Measurements from ENCODE around the gene ERICH4.
A peak's percentile ranks its signal among the peaks of the same experiment; 100 is the strongest.

The ERICH4 gene

DNA sequence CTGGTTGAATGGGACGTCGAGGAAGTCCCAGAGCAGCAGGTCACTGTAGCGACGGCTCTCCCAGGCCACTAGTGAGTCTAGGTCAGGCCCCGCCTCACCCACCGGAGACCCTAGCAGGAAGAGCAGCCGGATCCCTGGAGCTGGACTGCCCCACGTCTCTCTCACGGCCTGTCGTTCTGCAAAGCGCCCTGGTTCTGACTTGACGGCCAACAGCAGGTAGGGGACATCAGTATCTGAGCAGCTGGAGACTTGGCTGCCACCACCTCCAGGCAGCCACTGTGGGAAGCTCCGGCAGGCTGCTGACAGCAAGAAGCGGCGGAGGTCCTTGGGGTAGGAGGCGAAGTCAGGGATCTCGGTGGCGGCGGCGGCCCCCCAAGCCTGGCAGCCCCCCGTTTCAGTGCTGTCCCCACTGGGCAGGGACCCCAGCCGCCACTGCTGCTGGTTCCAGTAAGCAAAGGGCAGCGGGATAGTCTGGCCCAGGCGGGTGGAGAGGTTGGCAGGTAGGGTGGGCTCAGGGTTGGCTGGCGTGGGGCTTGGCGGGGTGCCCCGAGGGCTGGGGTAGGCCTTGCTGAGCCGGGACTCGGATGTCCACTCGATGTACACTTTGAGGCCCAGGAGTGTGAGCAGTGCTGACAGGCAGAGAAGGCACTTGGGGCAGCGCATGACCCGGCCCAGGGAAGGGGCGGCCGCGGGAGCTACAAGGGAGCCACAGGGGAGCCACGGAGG lies 16.7 kb upstream of the ERICH4 start:
- Histone ChIP-seq H3K27me3 (ENCODE audit: control insufficient read depth, low read length) (no peaks in the 10 kb centered on the region), H3K79me2 (ENCODE audit: control insufficient read depth, low read length) (no peaks in the 10 kb centered on the region), H3K9me2 (replicated peaks; ENCODE audit: control insufficient read depth, low read length) (no peaks in the 10 kb centered on the region), H3K4me3 (ENCODE audit: low read length) (no peak overlapping the region), H3K27ac (ENCODE audit: low read depth, low read length) (no peak overlapping the region), H3K36me3 (ENCODE audit: control insufficient read depth, low read length) (peaks cover 12% of the 10 kb centered on the region; the same call in 1 of the 2 replicates), H3F3A (ENCODE audit: control insufficient read depth, insufficient read depth) (no peaks in the 10 kb centered on the region), H3K9me3 (ENCODE audit: control insufficient read depth, insufficient read depth, low read length) (no peaks in the 10 kb centered on the region), H4K20me1 (ENCODE audit: control insufficient read depth, insufficient read depth, low read depth, low read length) (no peaks in the 10 kb centered on the region), H3K4me1 (ENCODE audit: control insufficient read depth, low read length) (peaks cover 17% of the 10 kb centered on the region), H3K4me2 (ENCODE audit: low read length) (no peak overlapping the region)
- no peak for TF ChIP-seq EZH2phosphoT487 (IDR thresholded peaks at IDR 0.05; ENCODE audit: borderline replicate concordance, low read length)
- TF ChIP-seq, protein P1, sequence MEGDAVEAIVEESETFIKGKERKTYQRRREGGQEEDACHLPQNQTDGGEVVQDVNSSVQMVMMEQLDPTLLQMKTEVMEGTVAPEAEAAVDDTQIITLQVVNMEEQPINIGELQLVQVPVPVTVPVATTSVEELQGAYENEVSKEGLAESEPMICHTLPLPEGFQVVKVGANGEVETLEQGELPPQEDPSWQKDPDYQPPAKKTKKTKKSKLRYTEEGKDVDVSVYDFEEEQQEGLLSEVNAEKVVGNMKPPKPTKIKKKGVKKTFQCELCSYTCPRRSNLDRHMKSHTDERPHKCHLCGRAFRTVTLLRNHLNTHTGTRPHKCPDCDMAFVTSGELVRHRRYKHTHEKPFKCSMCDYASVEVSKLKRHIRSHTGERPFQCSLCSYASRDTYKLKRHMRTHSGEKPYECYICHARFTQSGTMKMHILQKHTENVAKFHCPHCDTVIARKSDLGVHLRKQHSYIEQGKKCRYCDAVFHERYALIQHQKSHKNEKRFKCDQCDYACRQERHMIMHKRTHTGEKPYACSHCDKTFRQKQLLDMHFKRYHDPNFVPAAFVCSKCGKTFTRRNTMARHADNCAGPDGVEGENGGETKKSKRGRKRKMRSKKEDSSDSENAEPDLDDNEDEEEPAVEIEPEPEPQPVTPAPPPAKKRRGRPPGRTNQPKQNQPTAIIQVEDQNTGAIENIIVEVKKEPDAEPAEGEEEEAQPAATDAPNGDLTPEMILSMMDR (IDR thresholded peaks at IDR 0.05; ENCODE audit: low read depth, low read length, poor library complexity, severe bottlenecking) = no peak

DNA sequence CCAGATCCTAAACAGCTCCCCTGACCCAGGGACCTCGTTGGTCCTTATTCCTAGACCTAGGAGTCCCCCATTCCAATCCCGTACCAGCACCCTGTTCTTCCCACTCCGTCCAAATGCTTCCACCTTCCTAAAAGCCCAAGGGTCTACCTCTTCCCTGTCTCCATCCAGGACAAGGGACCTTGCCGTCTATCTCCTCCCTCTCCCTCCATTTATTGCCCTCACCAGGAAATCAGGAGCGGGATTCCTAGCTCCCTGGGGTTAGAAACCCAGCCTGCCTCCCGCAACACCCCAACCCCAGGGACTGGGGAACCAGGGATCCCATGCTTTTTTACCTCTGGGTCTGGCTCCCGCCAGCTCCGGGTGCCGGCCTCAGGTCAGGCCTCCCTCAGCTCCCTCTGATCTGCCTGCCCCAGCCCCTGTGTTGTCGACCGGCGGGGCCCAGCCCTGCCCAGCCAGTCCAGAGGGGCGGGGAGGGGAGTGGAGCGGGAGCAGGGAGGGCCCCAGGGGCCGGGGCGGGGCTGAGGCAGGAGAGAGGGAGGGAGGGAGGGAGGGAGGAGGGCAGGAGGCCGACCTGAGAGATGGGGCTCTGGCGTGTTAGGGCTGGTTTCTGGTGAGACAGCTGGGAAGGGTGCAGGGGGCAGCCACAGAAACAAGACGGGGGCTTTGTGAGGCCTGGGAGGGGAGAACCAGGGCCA lies 15.9 kb upstream of the ERICH4 start, which contains the start of gene B3GNT8:
TSS of gene B3GNT8 (minus strand) at position 423 of the 695 bp plus-strand sequence. CDS start 596 bp downstream, outside the sequence.
- TF ChIP-seq, protein P1 (IDR thresholded peaks at IDR 0.05; ENCODE audit: low read depth, low read length, poor library complexity, severe bottlenecking) = no peak
- TF ChIP-seq EZH2phosphoT487 (IDR thresholded peaks at IDR 0.05; ENCODE audit: borderline replicate concordance, low read length) = no peak

DNA sequence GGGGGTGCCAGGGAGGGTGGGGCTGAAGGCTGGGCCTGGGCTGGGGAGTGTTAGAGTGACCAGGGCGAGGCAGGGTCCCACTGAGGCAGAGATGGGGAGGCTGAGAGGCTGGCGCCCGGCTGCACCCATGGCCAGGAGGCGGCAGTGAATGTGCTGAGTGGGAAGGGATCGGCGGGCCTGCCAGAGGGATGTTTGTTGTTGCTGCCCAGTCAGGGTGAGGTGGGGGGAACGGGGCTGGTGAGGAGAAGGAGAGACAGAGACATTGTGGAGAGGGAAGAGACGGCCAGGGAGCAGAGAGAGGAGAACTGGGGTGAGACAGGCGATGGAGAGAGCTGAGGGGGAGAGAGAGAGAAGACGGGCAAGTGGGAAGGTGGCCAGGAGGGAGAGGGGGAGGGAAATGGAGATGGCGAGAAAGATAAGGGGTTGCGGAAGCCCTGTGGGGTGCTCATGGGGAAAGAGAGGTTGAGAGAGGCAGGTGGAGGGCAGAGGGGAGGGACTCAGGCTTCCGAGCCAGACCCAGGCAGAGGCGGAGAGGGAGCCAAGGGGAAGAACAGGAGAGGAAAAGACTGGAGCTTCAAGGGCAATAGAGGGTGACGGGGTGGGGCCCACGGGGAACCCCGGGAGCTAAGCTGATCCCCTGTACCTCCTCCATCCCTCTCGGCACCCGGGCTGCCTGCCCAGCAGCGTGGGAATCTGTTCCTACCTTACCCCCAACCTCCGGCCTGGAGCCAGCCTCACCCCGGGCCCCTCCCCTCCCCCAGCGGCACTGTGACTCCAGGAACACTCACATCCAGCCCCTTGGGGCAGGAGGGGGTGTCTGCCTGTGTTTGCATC lies 15.1 kb upstream of the ERICH4 start:
- Histone ChIP-seq H3K4me2 (ENCODE audit: low read length) (peak overlapping the region; percentile 26; the same call in 1 of the 2 replicates), H3K79me2 (ENCODE audit: control insufficient read depth, low read length) (no peaks in the 10 kb centered on the region), H4K20me1 (ENCODE audit: control insufficient read depth, insufficient read depth, low read depth, low read length) (no peaks in the 10 kb centered on the region), H3F3A (ENCODE audit: control insufficient read depth, insufficient read depth) (no peaks in the 10 kb centered on the region), H3K9me3 (ENCODE audit: control insufficient read depth, insufficient read depth, low read length) (no peaks in the 10 kb centered on the region), H3K27me3 (ENCODE audit: control insufficient read depth, low read length) (no peaks in the 10 kb centered on the region), H3K9me2 (replicated peaks; ENCODE audit: control insufficient read depth, low read length) (no peaks in the 10 kb centered on the region), H3K4me1 (ENCODE audit: control insufficient read depth, low read length) (peaks cover 17% of the 10 kb centered on the region), H3K36me3 (ENCODE audit: control insufficient read depth, low read length) (peaks cover 25% of the 10 kb centered on the region), H3K4me3 (ENCODE audit: low read length) (no peak overlapping the region), H3K27ac (ENCODE audit: low read depth, low read length) (no peak overlapping the region)
- TF ChIP-seq, protein P1 (IDR thresholded peaks at IDR 0.05; ENCODE audit: low read depth, low read length, poor library complexity, severe bottlenecking) = no peak
- no peak for TF ChIP-seq EZH2phosphoT487 (IDR thresholded peaks at IDR 0.05; ENCODE audit: borderline replicate concordance, low read length)

More for the DNA sequence above, 15.9 kb upstream of the ERICH4 start, which contains the start of gene B3GNT8:
- no peaks in the 10 kb centered on the region for H3K79me2 ChIP-seq (ENCODE audit: control insufficient read depth, low read length)
- peaks cover 17% of the 10 kb centered on the region for H3K4me1 ChIP-seq (ENCODE audit: control insufficient read depth, low read length)
- no peaks in the 10 kb centered on the region for H3K9me2 ChIP-seq (replicated peaks; ENCODE audit: control insufficient read depth, low read length)
- peaks cover 19% of the 10 kb centered on the region for H3K36me3 ChIP-seq (ENCODE audit: control insufficient read depth, low read length)
- H4K20me1 ChIP-seq (ENCODE audit: control insufficient read depth, insufficient read depth, low read depth, low read length) = no peaks in the 10 kb centered on the region
- H3K27me3 ChIP-seq (ENCODE audit: control insufficient read depth, low read length) = no peaks in the 10 kb centered on the region
- H3K4me3 ChIP-seq (ENCODE audit: low read length) = no peak within 1 kb of the TSS
- H3K4me2 ChIP-seq (ENCODE audit: low read length) = peak within 1 kb of the TSS; percentile 26; the same call in 1 of the 2 replicates
- H3F3A ChIP-seq (ENCODE audit: control insufficient read depth, insufficient read depth) = no peaks in the 10 kb centered on the region
- no peak within 1 kb of the TSS for H3K27ac ChIP-seq (ENCODE audit: low read depth, low read length)
- no peaks in the 10 kb centered on the region for H3K9me3 ChIP-seq (ENCODE audit: control insufficient read depth, insufficient read depth, low read length)

All from DOHH2 (cell line).